GM12892 (cell line): ENCODE results near the gene ATP6V0B.

ENCODE experiments used
- POLR2A ChIP-seq: IDR thresholded peaks from 2 replicates; pipeline ENCODE4 v1.6.1; 2011; ENCODE audit warnings: low read depth, low read length, control low read depth
- POLR2AphosphoS5 ChIP-seq: IDR thresholded peaks from 2 replicates; pipeline ENCODE4 v1.6.1; 2011; ENCODE audit warnings: low read depth, low read length, control low read depth
- TAF1 ChIP-seq: IDR thresholded peaks from 2 replicates; pipeline ENCODE4 v1.6.1; 2011; ENCODE audit warnings: low read depth, mild to moderate bottlenecking, control low read depth, low read length, borderline replicate concordance

DNA sequence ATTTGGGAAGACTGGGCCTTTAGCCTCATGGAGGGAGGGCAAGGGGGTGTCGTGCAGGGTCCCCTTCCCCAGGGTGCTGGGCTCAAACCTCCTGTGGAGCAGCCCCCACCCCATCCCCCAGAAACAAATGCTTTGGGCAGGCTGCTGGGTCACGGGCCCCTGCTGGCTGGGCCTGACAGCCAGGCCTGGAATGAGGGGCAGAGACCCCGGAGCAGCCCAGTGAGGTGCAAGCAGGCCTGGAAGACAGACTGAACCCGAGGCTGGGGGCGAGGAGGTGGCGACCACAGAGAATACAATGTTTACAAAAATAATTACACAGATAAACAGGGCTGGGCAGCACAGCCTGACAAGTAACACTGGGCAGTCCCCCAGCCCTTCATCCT lies 22.0 kb downstream of the ATP6V0B start:
- TF ChIP-seq POLR2AphosphoS5 = no peak
- TF ChIP-seq POLR2A = no peak
- no peak for TF ChIP-seq TAF1
